T-helper 2 cell treated with Interferon-gamma antibody and Interleukin-4, amounts not matched to agents 5 μg/mL and 100 μg/mL, for 36 hours (primary cell): ENCODE results near the gene SCP2.

Experiments used
- DNase-seq: peaks from one replicate; pipeline ENCODE4 v3.0.0; 2021; ENCODE audit warnings: low spot score
- H3K27ac Mint-ChIP-seq: one replicate; pipeline ENCODE4 v1.8.0; 2021; ENCODE audit warnings: mild to moderate bottlenecking, mixed read lengths
- H3K27me3 Mint-ChIP-seq: one replicate; pipeline ENCODE4 v1.8.0; 2021; ENCODE audit warnings: low read depth, mixed read lengths
- H3K36me3 Mint-ChIP-seq: one replicate; pipeline ENCODE4 v1.8.0; 2021; ENCODE audit warnings: low read depth, mixed read lengths
- H3K4me1 Mint-ChIP-seq: one replicate; pipeline ENCODE4 v1.8.0; 2021; ENCODE audit warnings: low read depth, mixed read lengths
- H3K4me3 Mint-ChIP-seq: one replicate; pipeline ENCODE4 v1.8.0; 2022; ENCODE audit warnings: mild to moderate bottlenecking, moderate library complexity, mixed read lengths
- H3K9me3 Mint-ChIP-seq: one replicate; pipeline ENCODE4 v1.8.0; 2021; ENCODE audit warnings: mixed read lengths

Gene SCP2

DNA sequence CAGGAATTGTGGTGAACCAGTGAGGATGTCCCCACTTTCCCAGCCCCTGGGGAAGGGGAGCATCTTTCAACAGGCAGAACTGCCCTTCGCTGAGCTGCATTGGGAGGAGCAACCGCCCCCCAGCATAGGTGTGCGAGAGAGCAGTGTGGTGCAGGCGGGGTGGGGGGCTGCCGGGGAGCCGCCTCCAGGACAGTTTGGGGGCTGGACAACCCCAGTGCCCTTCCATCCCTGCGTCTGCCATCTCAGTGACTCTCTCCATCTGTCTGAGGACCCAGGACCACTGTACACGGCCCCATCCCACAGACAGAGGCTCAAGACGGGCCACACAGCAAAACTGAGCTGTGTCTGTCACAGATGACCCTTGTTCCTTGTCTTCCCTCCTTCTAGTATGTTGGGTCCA, 149.1 kb downstream of the SCP2 start:
- Mint-ChIP-seq H3K4me3 (no peak overlapping the region), H3K36me3 (no peaks in the 10 kb centered on the region), H3K27me3 (no peaks in the 10 kb centered on the region), H3K27ac (no peak overlapping the region), H3K4me1 (no peaks in the 10 kb centered on the region), H3K9me3 (no peaks in the 10 kb centered on the region)
- DNase-seq = no peak

DNA sequence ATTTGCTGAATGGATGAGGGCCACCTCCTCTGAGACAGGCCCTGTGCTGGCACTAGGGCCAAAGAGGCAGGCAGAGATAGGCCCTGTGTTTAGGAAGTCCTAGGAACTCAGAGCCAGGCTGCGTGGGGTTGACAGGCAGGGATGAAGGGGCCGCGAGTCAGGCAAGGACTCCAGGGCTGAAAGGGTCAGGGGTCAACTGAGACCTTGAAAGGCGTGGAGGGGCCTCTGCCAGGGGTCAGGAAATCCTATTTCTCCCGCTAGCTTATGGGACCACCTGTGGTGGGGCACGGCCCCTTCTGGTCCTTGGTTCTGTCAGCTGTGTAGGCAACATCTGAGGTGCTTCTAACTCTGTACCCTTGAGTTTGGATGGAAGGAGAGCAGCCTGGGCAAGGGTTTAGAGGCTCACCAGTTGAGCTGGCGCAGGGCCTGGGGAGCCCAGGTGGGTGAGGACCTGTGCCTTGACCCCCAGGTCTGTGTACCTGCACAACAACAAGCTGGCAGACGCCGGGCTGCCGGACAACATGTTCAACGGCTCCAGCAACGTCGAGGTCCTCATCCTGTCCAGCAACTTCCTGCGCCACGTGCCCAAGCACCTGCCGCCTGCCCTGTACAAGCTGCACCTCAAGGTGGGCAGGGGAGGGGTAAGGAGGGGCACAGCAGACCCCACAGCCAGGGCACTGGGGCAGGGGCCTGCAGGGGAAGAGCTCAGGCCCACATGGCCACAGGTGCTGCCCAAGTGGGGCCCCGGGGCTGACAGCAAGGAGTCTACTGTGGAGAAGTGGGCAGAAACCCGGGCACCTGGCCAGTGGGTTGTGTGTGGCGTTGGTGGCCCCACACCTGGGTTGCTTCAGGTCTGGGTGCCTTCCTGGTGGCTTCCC, 149.9 kb downstream of the SCP2 start:
- Mint-ChIP-seq H3K9me3 (no peaks in the 10 kb centered on the region), H3K27me3 (no peaks in the 10 kb centered on the region), H3K4me1 (no peaks in the 10 kb centered on the region), H3K4me3 (no peak overlapping the region), H3K27ac (no peak overlapping the region), H3K36me3 (no peaks in the 10 kb centered on the region)
- DNase-seq = no peak

DNA sequence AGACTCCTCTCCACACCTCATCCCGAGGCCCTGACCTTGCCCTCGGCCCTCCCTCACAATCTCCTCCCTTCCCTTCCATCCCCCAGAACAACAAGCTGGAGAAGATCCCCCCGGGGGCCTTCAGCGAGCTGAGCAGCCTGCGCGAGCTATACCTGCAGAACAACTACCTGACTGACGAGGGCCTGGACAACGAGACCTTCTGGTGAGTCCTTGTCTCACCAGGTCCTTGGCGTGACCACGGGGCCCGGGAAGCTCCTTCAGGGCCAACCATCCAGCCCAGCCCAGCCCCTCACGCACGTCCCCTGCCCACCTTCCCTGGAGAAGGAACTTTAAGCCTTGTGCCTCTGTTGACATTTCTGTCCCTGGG, 150.5 kb downstream of the SCP2 start:
- DNase-seq = no peak
- Mint-ChIP-seq H3K27me3 (no peaks in the 10 kb centered on the region), H3K36me3 (no peaks in the 10 kb centered on the region), H3K4me3 (no peak overlapping the region), H3K27ac (no peak overlapping the region), H3K9me3 (no peaks in the 10 kb centered on the region), H3K4me1 (no peaks in the 10 kb centered on the region)

DNA sequence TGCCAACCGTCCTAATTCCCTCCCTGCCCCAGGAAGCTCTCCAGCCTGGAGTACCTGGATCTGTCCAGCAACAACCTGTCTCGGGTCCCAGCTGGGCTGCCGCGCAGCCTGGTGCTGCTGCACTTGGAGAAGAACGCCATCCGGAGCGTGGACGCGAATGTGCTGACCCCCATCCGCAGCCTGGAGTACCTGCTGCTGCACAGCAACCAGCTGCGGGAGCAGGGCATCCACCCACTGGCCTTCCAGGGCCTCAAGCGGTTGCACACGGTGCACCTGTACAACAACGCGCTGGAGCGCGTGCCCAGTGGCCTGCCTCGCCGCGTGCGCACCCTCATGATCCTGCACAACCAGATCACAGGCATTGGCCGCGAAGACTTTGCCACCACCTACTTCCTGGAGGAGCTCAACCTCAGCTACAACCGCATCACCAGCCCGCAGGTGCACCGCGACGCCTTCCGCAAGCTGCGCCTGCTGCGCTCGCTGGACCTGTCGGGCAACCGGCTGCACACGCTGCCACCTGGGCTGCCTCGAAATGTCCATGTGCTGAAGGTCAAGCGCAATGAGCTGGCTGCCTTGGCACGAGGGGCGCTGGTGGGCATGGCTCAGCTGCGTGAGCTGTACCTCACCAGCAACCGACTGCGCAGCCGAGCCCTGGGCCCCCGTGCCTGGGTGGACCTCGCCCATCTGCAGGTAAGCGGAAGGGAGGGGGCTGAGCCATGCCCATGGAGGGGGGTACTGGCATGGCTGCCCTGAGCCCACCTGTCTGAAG, 151.4 kb downstream of the SCP2 start:
- no peak overlapping the region for H3K4me3 Mint-ChIP-seq
- no peaks in the 10 kb centered on the region for H3K27me3 Mint-ChIP-seq
- H3K9me3 Mint-ChIP-seq = no peaks in the 10 kb centered on the region
- no peaks in the 10 kb centered on the region for H3K4me1 Mint-ChIP-seq
- no peak overlapping the region for H3K27ac Mint-ChIP-seq
- DNase-seq = no peak
- no peaks in the 10 kb centered on the region for H3K36me3 Mint-ChIP-seq

DNA sequence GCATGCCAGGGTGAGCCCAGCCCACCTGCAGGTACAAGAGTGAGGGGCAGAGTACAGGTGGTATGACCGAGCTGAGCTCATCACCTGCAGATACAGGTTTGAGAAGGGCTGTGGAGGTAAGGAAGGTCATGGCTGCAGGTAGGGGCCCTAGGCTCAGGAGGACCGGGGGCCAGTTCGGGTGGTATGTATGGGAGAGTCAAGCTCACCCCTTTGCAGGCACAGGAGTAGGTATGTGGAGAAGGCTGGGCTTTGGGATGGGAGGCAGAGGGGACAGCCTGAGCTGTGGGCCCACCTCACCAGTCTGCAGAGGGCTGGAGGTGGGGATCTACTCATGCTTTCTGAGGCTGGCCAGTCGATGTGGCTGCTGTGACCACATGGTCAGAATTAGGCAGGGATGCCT, 152.2 kb downstream of the SCP2 start:
- no peaks in the 10 kb centered on the region for H3K27me3 Mint-ChIP-seq
- H3K9me3 Mint-ChIP-seq = no peaks in the 10 kb centered on the region
- no peaks in the 10 kb centered on the region for H3K36me3 Mint-ChIP-seq
- DNase-seq = no peak
- no peaks in the 10 kb centered on the region for H3K4me1 Mint-ChIP-seq
- no peak overlapping the region for H3K27ac Mint-ChIP-seq
- no peak overlapping the region for H3K4me3 Mint-ChIP-seq

- no peak for DNase-seq
- no peaks in the 10 kb centered on the region for H3K4me1 Mint-ChIP-seq
- no peaks in the 10 kb centered on the region for H3K36me3 Mint-ChIP-seq
- H3K27ac Mint-ChIP-seq = no peak overlapping the region
- H3K27me3 Mint-ChIP-seq = no peaks in the 10 kb centered on the region
- H3K9me3 Mint-ChIP-seq = no peaks in the 10 kb centered on the region
- H3K4me3 Mint-ChIP-seq = no peak overlapping the region
Measured at GRCh38 chr1:53080041-53080440, 153.0 kb downstream of the SCP2 start.

DNA sequence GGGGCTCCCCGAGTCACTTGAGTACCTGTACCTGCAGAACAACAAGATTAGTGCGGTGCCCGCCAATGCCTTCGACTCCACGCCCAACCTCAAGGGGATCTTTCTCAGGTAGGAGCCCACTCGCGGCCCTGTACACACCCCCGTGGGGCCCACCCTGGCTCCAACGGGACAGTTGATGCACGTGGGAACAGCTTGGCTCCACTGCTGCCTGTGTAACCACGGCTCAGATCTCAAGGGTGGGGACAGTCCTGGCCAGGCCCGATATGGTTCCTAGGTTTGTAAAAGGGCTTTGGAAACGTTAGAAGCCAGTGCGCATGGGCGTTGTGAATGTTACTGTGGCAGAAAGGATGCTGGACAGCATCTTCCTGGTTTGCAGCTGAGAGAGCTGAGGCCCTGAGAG, 153.7 kb downstream of the SCP2 start:
- no peak for DNase-seq
- Mint-ChIP-seq H3K27me3 (no peaks in the 10 kb centered on the region), H3K4me3 (no peak overlapping the region), H3K36me3 (no peaks in the 10 kb centered on the region), H3K4me1 (no peaks in the 10 kb centered on the region), H3K9me3 (no peaks in the 10 kb centered on the region), H3K27ac (no peak overlapping the region)

- Mint-ChIP-seq H3K4me3 (no peak overlapping the region), H3K9me3 (no peaks in the 10 kb centered on the region)
Measured at GRCh38 chr1:53081384-53082066, 154.4 kb downstream of the SCP2 start.

DNA sequence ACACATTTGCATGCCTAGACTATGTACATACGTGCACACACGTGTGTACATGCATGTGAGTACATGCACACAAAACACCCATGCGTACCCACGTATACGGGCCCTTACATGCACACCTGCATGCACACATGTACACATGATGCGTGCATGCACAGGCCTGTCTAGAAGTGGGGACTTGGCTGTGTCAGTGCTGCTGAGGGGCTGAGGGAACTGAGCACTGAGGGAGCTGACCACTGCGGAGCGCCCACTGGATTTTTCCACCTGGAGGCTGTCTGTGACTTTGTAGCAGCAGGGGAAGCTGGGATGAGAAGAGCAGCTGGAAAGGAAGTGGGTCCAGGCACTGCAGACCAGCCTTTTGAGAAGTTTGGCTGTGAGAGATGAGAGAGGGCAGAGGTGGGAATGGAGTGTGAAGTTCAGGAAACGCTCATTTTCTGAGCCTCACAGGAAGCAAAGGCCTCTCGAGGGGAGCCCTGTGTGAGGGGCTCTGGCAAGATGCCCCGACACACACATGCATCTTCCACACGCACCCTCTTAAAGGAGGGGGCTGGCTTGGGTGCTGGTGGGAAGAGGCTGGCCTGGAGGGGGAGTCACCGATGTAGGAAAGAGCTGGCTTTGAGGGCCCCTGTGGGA, 155.9 kb downstream of the SCP2 start:
- DNase-seq = no peak
- Mint-ChIP-seq H3K4me3 (no peak overlapping the region), H3K27ac (no peak overlapping the region), H3K4me1 (no peaks in the 10 kb centered on the region), H3K9me3 (no peaks in the 10 kb centered on the region), H3K36me3 (no peaks in the 10 kb centered on the region), H3K27me3 (no peaks in the 10 kb centered on the region)

More at GRCh38 chr1:53081384-53082066, 154.4 kb downstream of the SCP2 start:
- Mint-ChIP-seq H3K36me3 (no peaks in the 10 kb centered on the region), H3K27me3 (no peaks in the 10 kb centered on the region), H3K27ac (no peak overlapping the region), H3K4me1 (no peaks in the 10 kb centered on the region)
- no peak for DNase-seq

DNA sequence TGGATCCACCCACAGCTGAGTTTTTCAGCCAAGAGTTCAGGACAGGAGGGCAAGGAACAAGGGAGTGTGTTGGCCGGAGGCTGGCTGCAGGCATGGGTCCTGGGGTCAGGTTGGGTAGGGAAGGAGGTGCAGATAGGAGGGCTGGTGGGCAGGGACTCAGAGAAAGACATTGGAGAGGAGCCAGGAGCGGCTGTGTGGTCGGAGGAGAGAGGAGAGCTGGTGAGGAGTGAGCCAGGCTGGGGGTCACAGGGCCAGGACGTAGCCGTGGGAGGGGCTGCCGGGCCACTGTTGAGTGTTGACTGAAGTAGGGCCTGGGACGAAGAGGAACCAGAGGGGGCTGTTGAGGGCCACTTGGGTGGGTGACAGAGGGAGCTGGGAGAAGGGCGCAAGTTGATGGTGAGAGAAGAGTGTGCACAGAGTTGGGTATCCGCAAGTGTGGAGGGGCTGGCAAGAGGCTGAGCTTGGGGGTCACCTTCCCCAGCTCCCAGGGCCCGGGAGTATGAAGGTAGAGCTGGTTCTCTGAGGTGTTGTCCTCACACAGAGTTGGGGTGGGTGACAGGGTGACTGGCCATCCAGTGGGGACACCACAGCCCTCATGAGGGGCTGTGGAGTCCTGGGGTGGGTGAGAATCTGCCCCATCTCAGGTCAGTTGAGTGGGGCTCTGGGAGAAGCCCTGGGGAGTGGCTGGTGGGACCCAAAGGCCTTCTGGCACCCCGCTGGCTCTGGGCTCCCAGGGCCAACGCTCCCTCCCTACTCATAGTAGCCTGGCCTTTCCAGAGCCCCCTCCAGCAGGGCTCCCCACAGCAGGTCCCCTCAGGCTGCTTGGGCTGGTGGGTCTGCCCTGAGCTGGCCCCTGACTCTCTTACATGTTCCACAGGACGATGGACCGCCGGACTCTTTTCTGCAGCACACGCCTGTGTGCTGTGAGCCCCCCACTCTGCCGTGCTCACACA, 156.8 kb downstream of the SCP2 start:
- no peak for DNase-seq
- no peaks in the 10 kb centered on the region for H3K27me3 Mint-ChIP-seq
- H3K4me3 Mint-ChIP-seq = no peak overlapping the region
- H3K4me1 Mint-ChIP-seq = no peaks in the 10 kb centered on the region
- no peaks in the 10 kb centered on the region for H3K9me3 Mint-ChIP-seq
- no peak overlapping the region for H3K27ac Mint-ChIP-seq
- no peaks in the 10 kb centered on the region for H3K36me3 Mint-ChIP-seq

GRCh38 chr1:53084589-53084971, 157.5 kb downstream of the SCP2 start:
- no peak for DNase-seq
- H3K27ac Mint-ChIP-seq = no peak overlapping the region
- no peaks in the 10 kb centered on the region for H3K4me1 Mint-ChIP-seq

GRCh38 chr1:53085405-53085804, 158.3 kb downstream of the SCP2 start:
- Mint-ChIP-seq H3K9me3 (no peaks in the 10 kb centered on the region), H3K36me3 (no peaks in the 10 kb centered on the region), H3K27ac (no peak overlapping the region), H3K4me1 (no peaks in the 10 kb centered on the region), H3K4me3 (no peak overlapping the region), H3K27me3 (no peaks in the 10 kb centered on the region)
- DNase-seq = no peak

More at GRCh38 chr1:53084589-53084971, 157.5 kb downstream of the SCP2 start:
- H3K4me3 Mint-ChIP-seq = no peak overlapping the region
- no peaks in the 10 kb centered on the region for H3K27me3 Mint-ChIP-seq
- H3K9me3 Mint-ChIP-seq = no peaks in the 10 kb centered on the region
- no peaks in the 10 kb centered on the region for H3K36me3 Mint-ChIP-seq

DNA sequence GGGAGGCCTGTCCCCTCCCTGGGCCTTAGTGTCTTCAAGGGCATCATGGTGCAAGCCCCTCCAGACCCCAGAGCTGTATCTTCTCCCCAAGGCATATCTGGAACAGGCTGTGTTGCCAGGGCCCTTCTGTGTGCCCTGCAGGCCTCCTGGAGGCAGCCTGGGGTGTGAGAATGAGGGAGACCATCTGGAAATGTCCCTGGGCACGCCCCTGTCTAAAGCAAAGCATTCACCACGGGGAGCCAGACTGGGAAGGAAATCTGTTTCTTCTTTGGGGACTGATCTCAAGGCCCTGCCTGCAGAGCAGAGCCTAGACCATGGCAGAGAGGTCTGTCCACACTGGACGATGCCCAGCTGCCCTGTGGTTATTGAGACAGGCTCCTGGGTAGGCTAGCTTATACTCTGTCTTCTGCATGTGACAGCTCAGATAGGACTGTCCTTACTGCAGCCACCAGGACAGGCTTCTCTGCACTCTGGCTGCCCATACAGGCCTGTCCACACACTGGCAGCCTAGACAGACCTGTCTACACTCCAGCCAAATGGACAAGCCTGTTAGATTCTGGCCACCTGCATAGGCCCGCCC, 159.5 kb downstream of the SCP2 start:
- no peaks in the 10 kb centered on the region for H3K9me3 Mint-ChIP-seq
- no peak overlapping the region for H3K4me3 Mint-ChIP-seq
- no peaks in the 10 kb centered on the region for H3K27me3 Mint-ChIP-seq
- H3K27ac Mint-ChIP-seq = no peak overlapping the region
- DNase-seq = no peak
- no peaks in the 10 kb centered on the region for H3K4me1 Mint-ChIP-seq
- H3K36me3 Mint-ChIP-seq = no peaks in the 10 kb centered on the region
